Embryonic facial prominence (tissue), 1 donor: ENCODE measurements around the gene CEP131.
"Not testable (repeated sequence)": the region's sequence is repeated elsewhere in the genome, so short reads cannot be mapped to it uniquely, and the experiment has no call there.

Experiments
- DNase-seq: peaks from one replicate; pipeline ENCODE4 v3.0.0-alpha.2; 2016; ENCODE audit errors: extremely low spot score

Gene CEP131

GRCh38 chr17:81238815-81239713 lies 16.3 kb upstream of the CEP131 start, which contains the start of the genes NDUFAF8 and TEPSIN:
Gene NDUFAF8 (plus strand): TSS chr17:81239318. CDS start chr17:81239364, 46 bp downstream.
Gene TEPSIN (minus strand): TSS chr17:81239055. CDS start chr17:81239033, 22 bp downstream.
- DNase-seq = peak; percentile 99

GRCh38 chr17:81238490-81238814 lies 15.7 kb upstream of the CEP131 start:
- DNase-seq = no peak

GRCh38 chr17:81237591-81238489 lies 15.1 kb upstream of the CEP131 start:
- DNase-seq = no peak

- no peak for DNase-seq
Observed at GRCh38 chr17:81236784-81237183, 14.0 kb upstream of the CEP131 start.

- no peak for DNase-seq
Observed at GRCh38 chr17:81235822-81236740, 13.3 kb upstream of the CEP131 start.

DNA sequence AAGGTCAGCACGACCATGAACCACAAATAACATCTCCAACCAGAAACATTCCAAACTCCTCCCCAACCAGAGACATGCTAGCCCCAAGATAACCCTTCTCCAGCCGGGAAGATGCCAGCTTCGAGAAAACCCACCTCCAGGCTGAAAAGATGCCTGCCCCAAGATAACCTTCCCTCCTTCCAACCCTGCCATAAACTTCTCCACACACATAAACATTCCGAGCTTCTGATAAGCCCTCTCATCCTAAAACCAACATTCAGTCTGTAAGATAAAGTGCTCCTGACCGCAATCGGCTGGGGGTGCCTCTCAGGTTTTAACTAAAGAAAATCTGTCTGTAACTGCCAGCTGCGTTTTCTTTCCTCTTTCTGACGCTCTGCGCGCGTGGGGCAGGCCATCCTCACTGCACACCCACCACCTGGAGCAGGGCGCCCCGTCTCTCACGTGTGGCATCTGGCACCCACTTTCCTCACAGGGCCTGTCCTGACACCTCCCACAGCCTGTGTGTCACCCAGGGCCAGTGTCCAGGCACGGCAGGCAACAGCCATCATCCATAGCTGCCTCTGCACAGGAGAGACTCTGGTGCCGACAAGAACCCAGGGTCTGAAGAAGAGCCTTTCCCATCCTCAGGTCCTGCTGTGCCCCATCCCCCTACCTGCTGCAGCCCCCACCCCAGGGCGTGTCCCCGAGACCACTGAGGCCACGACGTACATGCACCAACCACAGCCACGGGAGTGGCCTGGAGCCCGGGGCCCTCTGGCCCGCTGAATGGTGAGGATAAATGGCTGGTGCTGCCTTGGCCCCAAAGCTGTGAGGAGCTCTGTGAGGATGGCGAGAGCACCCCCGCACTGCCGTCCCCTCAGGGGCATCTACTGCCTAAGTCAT lies 12.4 kb upstream of the CEP131 start:
- DNase-seq = no peak

- DNase-seq = no peak
Observed at GRCh38 chr17:81234506-81234855, 11.7 kb upstream of the CEP131 start.

DNA sequence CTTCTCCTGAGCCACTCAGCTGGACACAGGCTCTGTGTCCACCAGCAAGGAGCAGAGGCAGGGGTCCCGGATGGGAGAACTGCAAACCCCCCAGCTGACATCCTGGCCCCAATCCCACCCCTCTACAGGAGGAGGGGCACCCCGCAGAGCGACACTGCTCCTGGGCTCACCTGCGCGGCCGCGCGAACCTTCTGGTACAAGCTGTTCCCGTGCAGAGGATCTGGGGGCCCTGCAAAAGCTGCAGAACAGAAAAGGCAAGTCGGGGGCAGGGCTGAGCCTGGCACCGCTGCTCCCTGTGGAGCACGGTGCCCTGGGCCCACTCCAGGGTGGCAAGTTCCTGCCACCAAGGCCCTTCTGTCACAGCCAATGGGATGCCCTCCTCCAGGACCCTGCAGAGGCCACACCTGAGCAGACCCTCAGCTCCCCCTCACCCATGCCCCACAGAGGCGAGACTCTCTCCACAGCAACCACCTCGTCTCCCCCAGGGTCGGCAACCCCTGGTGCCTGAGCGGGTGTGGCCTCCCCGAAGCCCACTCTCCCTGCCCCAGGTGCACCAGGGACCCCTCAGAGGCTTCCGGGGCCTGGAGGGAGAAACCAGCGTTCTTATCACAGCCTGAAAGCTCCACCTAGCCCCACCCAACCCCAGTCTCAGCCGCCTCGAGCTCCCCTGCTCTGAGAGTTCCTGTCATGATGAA lies 11.2 kb upstream of the CEP131 start:
- no peak for DNase-seq

GRCh38 chr17:81233316-81233715 lies 10.6 kb upstream of the CEP131 start:
- no peak for DNase-seq

GRCh38 chr17:81232616-81233241 lies 10.0 kb upstream of the CEP131 start:
- no peak for DNase-seq

DNA sequence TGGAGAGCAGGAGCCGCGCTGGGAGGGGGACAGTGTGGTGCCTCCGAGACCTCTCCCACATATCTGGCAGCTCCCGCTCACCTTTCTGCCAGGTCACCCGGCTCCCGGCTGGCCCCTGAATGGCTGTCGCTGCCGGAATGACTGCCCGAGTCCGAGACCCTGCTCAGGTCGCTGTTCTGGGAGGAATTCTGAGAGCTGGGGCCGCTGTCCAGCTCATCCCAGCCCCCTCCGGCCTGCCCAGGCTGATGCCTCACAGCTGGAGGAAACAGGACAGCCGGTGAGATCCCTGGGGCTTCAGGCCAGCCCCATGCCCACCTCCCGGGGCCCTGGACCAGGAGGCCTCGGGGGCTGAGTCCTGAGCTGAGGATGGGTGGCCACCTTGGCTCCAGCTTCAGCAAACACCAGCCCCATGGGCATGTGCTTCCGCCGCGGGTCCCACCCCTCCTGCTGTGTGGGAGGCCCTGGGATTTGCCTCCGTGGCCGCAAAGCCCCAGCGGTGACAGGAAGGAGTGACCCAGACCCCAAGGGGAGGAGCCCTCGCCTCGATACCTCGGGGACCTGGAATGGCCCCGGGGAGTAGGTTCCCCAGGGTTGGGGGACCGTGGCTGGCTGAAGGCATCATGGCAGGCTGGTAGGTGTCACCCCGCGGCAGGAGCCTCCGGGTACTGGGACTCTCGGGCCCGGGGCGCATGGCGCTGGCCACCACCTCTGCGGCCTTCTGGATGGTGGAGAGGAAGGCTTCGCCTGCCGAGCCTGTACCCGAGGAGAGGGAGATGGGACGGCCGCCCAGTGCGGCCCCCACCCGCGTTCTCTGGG lies 9.2 kb upstream of the CEP131 start:
- DNase-seq = no peak

GRCh38 chr17:81231121-81231645 lies 8.4 kb upstream of the CEP131 start:
- DNase-seq = no peak

GRCh38 chr17:81230043-81230820 lies 7.5 kb upstream of the CEP131 start:
- no peak for DNase-seq

DNA sequence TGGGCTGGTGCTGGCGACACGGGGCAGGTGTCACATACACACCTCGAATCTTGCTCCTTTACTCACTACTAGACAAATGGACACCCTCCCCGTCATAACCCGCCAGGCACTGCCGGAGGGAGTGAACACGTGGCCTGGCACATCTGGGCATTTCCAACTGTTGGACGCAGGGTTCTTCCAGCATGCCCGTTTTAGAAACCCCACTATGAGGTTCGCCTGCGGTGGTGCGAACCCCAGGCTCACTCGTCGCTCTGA lies 6.8 kb upstream of the CEP131 start:
- no peak for DNase-seq

DNA sequence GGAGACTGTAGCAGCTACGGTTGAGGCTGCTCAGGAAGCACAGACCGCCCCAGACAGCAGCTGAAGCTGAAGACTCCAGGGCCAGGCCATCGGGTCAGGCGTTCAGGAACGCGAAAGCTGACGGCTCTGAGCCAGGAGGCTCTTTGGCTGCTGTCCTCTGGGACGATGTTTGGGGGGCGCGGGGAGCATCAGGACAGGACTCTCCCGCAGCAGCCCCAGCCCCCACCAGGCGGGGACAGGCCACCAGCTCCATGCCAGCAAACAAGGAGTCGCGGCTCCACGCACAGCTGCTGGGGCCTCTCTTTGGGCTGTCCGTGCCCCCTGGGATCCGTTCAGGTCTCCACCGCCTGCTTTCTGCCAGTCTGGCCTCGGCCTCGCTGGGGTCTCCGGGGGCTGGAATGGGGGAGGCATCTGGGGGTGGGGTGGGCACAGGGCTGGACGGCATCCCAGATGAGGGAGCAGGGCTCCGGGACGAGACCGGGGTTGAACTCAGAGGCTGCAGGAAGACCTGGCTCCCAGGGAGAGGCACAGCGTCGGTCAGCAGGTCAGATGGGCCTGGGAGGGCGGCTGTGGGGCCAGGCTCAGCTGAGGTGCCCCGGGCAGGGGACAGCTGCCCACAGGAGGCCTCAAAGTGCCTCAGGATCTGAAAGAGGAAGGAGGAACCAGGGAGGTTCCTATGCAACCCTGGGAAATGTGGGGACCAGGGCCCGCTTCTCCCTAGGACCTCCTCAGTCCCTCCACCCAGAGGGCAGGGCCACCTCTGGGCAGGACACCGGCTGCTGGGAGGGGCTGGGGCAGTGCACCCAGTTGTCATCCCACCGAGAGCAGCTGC lies 6.3 kb upstream of the CEP131 start:
- no peak for DNase-seq

DNA sequence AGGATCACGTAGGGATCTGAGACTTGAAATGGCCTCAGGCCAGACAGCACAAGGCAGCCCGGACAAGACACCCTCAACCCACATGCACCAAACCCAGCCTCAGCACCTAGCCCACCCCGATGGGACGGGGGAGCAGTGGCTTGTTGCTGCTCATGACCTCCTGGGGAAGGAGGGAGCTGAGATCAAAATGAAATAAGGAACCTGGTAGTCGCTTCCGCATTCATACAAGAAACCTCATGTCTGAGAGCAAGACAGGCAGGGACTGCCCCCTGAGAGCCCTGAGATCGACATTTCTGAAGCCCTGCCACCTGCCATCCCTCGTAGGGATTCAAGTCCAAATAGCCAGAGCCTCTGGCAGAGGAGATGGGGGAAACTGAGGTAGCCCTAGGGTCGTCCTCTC lies 5.7 kb upstream of the CEP131 start:
- DNase-seq = no peak

DNA sequence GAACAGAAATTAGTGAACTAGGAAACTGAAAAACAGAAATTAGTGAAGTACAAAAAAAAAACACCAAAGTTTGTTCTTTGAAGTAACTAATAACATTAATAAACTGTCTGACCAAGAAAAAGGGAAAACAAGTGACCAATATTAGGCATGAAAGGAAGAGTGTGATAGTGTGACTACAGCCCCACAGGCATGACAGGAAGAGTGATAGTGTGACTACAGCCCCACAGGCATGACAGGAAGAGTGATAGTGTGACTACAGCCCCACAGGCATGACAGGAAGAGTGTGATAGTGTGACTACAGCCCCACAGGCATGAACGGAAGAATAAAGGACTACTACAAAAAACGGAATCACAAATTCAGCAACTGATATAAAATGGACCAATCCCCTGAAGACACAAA lies 4.9 kb upstream of the CEP131 start:
- DNase-seq = not testable (repeated sequence)
